ENCODE measurements around the gene THAP4. TPM values are rescaled to one million over a fixed set of nuclear protein-coding genes. Genes with fewer than 3 reads are reported as not detected.

The THAP4 gene, protein sequence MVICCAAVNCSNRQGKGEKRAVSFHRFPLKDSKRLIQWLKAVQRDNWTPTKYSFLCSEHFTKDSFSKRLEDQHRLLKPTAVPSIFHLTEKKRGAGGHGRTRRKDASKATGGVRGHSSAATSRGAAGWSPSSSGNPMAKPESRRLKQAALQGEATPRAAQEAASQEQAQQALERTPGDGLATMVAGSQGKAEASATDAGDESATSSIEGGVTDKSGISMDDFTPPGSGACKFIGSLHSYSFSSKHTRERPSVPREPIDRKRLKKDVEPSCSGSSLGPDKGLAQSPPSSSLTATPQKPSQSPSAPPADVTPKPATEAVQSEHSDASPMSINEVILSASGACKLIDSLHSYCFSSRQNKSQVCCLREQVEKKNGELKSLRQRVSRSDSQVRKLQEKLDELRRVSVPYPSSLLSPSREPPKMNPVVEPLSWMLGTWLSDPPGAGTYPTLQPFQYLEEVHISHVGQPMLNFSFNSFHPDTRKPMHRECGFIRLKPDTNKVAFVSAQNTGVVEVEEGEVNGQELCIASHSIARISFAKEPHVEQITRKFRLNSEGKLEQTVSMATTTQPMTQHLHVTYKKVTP
- 10 to 100 TPM; 54.6 to 66.1 TPM for total RNA-seq
- polyA plus RNA-seq (2013, experiment 1 of 2) = 40.7 TPM
- 36.6 TPM for polyA plus RNA-seq (2013, experiment 2 of 2)
- long read RNA-seq, experiment 1, transcript THAP4-204 (6 exons, 2,367 nt) = major isoform, 7 of 29 reads
- long read RNA-seq, experiment 1, partial matches to known transcripts = 19 of 29 reads
- long read RNA-seq, experiment 1, other reads (novel, unspliced or antisense) = 3 of 29 reads
- long read RNA-seq, experiment 2, transcript THAP4-204 (6 exons, 2,367 nt) = major isoform, 100 of 116 reads
- long read RNA-seq, experiment 2, partial matches to known transcripts = 6 of 116 reads
- long read RNA-seq, experiment 2, other reads (novel, unspliced or antisense) = 10 of 116 reads
- long read RNA-seq, experiment 3, transcript THAP4-204 (6 exons, 2,367 nt) = major isoform, 61 of 74 reads
- long read RNA-seq, experiment 3, partial matches to known transcripts = 4 of 74 reads
- long read RNA-seq, experiment 3, other reads (novel, unspliced or antisense) = 8 of 74 reads
- long read RNA-seq, experiment 4, partial matches to known transcripts = 0 of 5 reads
- long read RNA-seq, experiment 4, other reads (novel, unspliced or antisense) = 3 of 5 reads

DNA sequence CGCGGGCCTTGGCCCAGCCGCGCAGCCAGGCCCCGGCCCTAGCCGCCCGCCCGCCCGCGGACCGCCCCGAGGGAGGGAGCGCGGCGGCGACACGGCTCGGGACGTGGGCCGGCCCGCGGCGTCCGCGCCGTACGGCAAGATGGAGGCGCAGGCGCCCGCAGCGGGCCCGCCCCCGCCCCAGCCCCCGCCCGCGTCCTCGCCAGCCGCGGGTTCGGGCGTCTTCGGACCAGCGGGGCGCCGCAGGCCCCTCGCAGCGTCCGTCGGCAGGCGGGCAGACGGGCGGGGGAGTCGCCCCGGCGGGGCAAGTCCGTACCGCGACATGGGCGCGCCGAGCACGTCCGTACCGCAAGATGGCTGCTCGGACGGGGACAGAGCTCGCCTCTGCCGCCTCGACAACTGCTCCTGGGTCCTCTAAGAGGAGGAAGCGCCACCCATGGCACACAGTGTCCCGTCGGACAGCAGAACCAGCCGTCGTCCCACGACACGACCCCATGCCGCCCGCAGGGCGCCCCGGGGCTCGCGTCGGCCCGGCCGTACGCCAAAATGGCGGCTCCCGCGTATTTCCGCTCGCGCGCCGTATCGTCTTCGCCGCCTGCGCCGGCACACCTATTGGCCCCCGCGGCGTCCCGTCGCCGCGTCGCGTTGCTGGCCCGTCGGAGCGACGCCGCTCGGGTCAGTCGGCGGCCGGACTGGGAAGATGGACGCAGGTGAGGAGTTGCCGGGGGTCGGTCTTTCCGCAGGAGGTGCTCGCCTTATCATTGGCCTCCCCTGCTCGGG is at the start of gene THAP4, which contains the start of gene ATG4B:
Gene THAP4 (minus strand): TSS at position 141 of the 777 bp plus-strand sequence. CDS start 141 bp downstream, outside the sequence.
Gene ATG4B (plus strand): TSS at position 676 of the 777 bp plus-strand sequence. CDS start 22 bp downstream, at position 698.
- peak; percentile 92 for DNase-seq
- Histone ChIP-seq H3K27me3 (ENCODE audit: control insufficient read depth, insufficient read depth, low read length, poor library complexity, severe bottlenecking) (no peaks in the 10 kb centered on the region), H3K9me3 (ENCODE audit: control insufficient read depth, low read length) (peaks cover 15% of the 10 kb centered on the region), H3K4me1 (ENCODE audit: control insufficient read depth, insufficient read depth, low read length) (no peaks in the 10 kb centered on the region), H3K4me3 (ENCODE audit: low read length) (peak within 1 kb of the TSS; percentile 95), H3K27ac (ENCODE audit: low read depth, low read length) (peak within 1 kb of the TSS; percentile 93), H3K36me3 (ENCODE audit: control insufficient read depth, insufficient read depth, low read length) (peaks cover 38% of the 10 kb centered on the region), H3K9ac (ENCODE audit: extremely low read depth, low read length, poor library complexity, severe bottlenecking) (peak within 1 kb of the TSS; percentile 97)
- 0% methylated on average over 25 to 123 of the region's 123 CpGs for WGBS, 2 experiments (ENCODE audit: insufficient coverage in 1 of 2, insufficient read length in 1 of 2)
- H3K27me3 Mint-ChIP-seq (ENCODE audit: insufficient read depth) = no peaks in the 10 kb centered on the region
- H3K4me3 Mint-ChIP-seq = peak within 1 kb of the TSS; percentile 77
- TF ChIP-seq CTCF (conservative IDR thresholded peaks at IDR 0.05) = no peak
- H3K27ac Mint-ChIP-seq = peak within 1 kb of the TSS; percentile 93
- H3K9me3 Mint-ChIP-seq = peaks cover 6% of the 10 kb centered on the region
- H3K36me3 Mint-ChIP-seq (ENCODE audit: low read depth) = peaks cover 35% of the 10 kb centered on the region
- H3K4me1 Mint-ChIP-seq = peaks cover 28% of the 10 kb centered on the region

DNA sequence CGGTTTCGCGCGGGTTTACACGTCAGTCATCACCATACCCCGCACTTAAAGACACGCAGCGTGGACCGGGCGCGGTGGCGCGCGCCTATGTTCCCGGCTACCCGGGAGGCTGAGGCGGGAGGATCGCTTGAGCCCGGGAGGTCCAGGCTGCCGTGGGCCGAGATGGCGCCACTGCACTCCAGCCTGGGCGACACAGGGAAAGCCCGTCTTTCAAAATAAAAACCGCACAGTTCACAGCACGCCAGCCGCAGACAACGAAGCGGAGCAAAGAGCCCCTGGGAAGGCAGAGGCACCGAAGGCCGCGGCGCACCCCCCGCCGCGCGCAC is 49.3 kb upstream of the THAP4 start:
- Histone ChIP-seq H3K36me3 (ENCODE audit: control insufficient read depth, insufficient read depth, low read length) (peaks cover 47% of the 10 kb centered on the region), H3K9me3 (ENCODE audit: control insufficient read depth, low read length) (no peaks in the 10 kb centered on the region), H3K27me3 (ENCODE audit: control insufficient read depth, insufficient read depth, low read length, poor library complexity, severe bottlenecking) (no peaks in the 10 kb centered on the region), H3K4me1 (ENCODE audit: control insufficient read depth, insufficient read depth, low read length) (peaks cover 6% of the 10 kb centered on the region), H3K27ac (ENCODE audit: low read depth, low read length) (no peak overlapping the region), H3K9ac (ENCODE audit: extremely low read depth, low read length, poor library complexity, severe bottlenecking) (peak overlapping the region; percentile 90), H3K4me3 (ENCODE audit: low read length) (peak overlapping the region; percentile 93)
- DNase-seq = no peak
- TF ChIP-seq CTCF (conservative IDR thresholded peaks at IDR 0.05) = no peak
- Mint-ChIP-seq H3K4me1 (no peaks in the 10 kb centered on the region), H3K36me3 (ENCODE audit: low read depth) (peaks cover 36% of the 10 kb centered on the region), H3K4me3 (peak overlapping the region; percentile 87), H3K27me3 (ENCODE audit: insufficient read depth) (no peaks in the 10 kb centered on the region), H3K27ac (peak overlapping the region; percentile 92), H3K9me3 (no peaks in the 10 kb centered on the region)
- 0 to 3% methylated on average over 8 to 37 of the region's 37 CpGs for WGBS, 2 experiments (ENCODE audit: insufficient coverage in 1 of 2, insufficient read length in 1 of 2)

All from endodermal cell (in vitro differentiated cells).